Esophagus mucosa (tissue), 1 donor: ENCODE data around the gene BAIAP2L1. TPM values are rescaled to one million over a fixed set of nuclear protein-coding genes. Genes with fewer than 3 reads are reported as not detected.

ENCODE experiments used
- ATAC-seq: fragments of 200-7000 bp; cut with Tn5 transposase; one replicate; pipeline ENCODE4 v1.9.1; 2020
- total RNA-seq: library from RNA; stranded (reverse); gene quantifications from one replicate; pipeline ENCODE4 v1.2.4, GENCODE V29; 2023
- donor health status: DM: yes; HTN: yes; CAD: no.

Gene BAIAP2L1
- total RNA-seq, 1 donor from 2014 or later: 30.6 TPM

DNA sequence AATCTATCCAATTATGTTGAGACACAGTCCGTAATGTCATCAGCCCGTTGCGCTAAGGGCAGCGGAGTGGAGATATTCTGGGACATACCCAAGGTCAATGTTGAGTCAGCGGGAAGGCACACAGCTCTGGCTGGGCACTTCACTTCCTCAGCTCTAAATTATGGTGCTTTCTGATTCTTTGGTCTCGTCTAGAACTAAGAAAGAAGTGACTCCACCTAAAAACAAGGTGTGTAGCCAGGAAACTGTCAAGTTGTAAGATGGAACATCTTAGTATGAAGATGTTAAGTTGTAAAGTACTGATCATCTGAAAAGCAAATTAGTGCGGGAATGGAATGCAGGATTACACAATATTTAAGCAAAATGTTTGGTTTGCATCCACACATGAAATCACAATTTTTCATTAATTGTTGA lies 43.1 kb downstream of the BAIAP2L1 start:
- peak; percentile 55 for ATAC-seq

DNA sequence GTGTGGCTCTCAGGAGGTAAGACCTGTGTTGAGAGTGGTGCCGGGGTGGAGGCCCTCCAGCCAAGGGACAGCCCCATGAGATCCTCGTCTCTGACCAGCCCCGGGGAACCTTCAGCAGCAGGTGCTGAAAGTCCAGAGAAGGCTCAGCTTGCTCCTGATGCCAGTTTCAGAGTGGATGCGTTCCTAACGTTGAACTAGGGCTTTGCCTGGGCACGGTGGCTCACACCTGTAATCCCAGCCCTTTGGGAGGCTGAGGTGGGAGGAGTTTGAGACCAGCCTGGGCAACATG lies 45.7 kb downstream of the BAIAP2L1 start:
- peak; percentile 50 for ATAC-seq

DNA sequence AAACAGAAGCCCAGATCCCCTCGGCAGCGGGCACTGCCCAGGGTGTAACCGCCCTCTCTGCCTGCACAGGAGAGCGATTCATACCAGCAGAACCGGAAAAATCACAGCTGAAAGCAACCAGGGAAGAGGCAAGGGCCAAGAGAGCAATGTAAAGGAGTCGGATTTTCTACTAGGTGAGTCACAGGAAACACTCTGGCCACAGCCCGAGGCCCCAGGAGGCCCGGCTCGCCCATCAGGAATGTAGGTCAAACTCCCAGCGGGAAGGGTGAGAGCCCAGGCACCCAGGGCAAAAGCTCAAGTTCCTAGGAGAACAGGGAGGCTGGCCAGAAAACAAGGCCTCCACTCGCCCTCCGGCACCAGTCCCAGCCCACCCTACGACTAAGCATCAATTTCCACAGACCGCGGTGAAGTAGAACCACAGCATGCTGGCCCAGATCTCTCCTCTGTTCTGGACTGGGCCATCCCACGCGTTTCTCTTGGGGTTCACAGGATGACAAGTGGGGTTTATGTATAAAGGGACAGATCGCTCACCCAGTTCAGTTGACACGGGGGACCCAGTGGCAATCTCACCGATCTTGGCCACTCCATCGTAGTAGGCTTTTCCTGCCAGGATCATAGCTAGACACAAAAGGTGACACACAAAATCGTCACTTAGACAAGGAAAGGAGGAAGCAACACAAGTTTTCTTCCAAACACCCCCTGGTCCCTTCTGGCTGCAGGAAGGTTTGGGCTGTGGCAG lies 46.2 kb downstream of the BAIAP2L1 start:
- ATAC-seq: peak; percentile 90

DNA sequence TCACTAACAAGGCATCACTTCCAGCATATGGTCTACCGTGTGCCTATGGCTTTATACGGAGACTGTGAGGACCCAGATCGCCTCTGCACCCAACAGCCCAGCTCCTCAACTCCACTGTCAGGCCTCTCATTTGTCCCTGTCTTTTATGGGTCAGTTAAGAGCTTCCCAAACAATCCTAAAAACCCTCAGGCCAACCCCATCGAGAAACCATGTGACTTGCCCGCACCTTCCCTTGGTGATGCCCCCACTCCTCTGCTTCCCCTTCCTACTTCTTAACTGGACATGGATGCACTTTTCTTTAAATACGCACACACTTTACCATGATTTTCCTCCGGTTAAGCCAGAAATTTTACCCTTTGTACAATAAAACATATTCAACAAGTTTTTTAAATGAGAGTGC lies 46.8 kb downstream of the BAIAP2L1 start:
- ATAC-seq: no peak

DNA sequence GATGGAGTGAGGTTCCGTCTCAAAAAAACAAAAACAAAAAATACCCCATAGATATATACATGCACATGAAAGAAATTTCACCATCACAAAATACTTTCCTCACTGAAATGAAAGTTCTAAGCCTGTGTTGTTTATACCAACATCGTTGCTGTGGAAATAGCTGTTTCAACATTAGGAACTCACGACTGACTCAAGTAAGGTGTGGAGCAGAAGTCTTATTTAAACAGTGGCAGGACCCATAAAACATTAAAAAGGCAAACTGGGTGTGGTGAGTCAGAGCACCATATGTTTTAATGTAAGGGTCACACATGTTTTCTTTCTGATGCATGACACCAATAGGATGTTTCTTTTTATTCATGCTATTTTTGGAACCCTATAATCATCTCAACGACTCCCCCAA lies 48.3 kb downstream of the BAIAP2L1 start:
- peak; percentile 84 for ATAC-seq

DNA sequence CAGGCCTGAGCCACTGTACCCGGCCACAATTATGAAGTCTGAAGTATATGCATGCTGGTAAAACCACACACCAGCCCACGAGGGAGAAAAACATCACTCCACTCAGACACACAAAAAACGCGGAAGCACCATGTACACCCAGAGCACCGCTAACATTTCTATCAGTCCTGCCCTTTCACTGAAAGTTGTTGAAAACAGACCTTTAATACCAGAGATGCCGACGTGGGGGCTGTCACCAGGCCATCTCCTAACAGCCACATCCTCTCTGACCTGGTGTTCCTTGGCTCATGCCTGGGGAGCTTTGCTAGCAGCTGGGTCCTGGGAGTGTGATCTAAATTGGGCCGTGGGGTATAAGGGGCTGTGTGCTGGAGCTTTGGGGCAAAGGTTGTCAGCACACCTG lies 49.8 kb downstream of the BAIAP2L1 start:
- ATAC-seq: no peak

DNA sequence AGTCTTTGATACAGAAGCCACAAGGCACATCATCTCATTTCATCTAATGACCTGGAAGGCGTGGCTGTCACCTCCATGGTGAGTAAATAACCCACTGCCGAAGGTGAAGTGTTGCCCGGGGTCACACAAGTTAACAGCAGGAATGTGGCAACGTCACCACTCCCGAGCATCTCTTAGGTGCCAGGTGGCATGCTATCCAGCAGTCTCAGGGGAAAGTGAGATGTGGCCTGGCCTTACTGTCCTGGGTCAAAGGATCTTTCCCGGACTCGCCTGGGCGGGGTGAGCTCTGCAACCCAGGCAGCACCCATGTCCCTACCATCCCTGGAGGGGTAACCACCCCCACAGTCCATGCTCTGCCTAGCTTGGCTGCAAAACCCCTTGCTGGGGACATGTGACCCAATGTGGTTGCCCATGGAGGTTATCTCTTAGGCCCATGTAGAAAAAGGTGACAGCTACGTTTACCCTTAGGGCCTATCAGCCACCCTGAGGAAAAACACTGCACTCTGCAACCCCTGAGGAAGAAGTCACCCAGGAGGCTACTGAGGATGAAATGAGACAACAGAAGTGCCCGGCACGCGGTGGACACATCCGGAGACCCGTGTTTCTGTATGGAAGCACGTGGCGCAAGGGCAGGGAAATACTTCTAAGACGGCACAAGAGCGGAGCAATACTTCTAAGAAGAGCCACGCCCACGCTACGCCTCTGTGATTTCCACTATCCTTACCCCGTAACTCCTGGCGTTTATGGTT lies 52.0 kb downstream of the BAIAP2L1 start:
- peak; percentile 40 for ATAC-seq

DNA sequence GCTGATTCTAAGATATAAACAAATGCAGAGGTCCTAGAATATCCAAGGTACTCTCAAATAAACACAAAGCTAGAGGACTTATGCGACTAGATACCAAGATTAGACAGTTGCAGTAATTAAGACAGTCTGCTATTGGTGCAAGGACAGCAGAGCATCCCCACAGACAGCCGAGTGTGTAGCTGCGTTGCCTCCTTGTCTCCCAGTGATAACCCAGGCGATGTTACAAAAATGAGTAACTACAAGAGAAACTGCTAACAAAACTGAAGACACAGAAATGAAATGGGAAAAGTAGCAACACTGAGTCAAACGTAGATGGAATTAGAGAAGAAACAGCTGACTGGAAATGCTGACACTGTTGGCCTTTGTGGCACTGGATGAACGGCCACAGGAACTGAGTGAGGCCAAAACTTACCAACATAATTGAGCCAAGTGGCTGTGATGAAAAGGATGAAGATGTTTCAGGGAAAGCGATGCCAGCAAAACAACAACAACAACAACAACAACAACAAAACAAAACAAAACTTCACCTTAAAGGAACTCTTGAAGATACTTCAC lies 54.3 kb downstream of the BAIAP2L1 start:
- ATAC-seq: no peak

DNA sequence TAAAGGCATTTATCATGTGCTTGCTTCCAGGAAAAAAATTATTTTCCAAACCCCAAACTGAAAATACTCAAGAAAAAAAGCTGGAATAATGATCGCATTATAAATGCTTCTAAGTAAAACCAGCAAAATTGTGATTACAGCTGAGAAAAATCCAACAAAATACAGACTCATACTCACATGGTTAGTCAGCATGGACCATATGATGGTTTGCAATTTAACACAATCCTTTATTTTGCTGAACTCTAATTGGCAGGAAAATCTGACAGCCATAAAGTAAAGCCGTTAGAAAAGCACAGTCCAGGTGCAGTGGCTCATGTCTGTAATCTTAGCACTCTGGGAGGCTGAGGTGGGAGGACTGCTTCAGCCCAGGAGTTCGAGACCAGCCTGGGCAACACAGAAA lies 59.8 kb downstream of the BAIAP2L1 start:
- ATAC-seq: no peak

DNA sequence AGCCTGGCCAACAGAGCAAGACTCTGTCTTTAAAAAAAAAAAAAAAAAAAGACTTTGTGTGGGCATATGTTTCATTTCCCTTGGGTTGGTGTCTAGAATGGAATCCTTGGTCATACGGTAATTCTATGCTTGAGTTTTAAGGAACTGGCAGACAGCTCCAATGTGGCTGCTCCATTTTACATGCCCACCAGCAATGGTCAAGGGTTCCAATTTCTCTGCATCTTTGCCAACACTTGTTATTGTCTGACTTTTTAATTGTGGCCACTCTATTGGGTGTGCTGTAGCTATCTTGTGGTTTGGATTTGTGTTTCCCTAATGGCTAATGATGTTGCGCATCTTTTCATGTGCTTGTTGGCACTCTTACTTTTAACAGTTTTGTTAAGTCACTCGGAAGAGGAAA lies 61.8 kb downstream of the BAIAP2L1 start:
- ATAC-seq: no peak

DNA sequence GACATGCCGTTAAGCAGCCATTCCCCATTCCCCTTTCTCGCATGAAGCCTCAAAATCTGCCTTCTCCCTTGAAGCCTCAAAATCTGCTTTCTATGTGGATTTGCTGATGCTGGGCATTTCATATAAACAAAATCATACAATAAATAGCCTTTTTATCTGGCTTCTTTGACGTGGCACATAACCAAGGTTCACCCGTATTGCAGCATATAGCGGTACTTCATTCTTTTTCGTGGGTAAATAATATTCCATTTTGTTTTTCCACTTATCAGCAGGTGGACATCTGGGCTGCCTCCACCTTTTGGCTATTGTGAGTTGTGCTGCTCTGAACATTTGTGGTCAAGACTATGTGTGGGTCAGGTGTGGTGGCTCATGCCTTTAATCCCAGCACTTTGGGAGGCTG lies 62.4 kb downstream of the BAIAP2L1 start:
- no peak for ATAC-seq

DNA sequence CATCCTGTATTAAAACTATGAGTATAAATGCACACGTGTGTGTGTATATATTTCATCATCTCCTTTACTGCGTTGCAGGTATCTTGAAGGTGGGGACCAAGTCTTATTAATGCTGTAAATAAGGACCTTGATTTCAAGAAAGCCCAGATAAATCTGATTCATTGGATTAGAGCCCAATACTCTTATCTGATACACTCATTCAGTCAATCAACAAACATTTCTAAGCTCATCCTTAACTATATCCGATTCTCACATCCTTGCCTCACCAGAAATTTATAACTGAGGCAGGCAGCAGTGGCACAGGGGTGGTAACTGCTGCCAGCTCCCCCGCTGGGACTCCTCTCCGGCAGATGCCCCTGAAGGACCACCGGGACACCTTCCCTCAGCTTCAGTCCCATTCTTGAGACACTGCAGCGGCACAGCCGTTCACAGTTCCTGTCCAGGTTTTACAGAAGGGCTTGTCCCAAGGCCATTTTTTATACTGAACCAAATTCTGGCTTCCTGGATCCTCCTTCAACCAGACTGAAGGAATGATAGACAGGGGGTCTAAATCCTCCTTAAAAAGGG lies 65.4 kb downstream of the BAIAP2L1 start:
- ATAC-seq: no peak

DNA sequence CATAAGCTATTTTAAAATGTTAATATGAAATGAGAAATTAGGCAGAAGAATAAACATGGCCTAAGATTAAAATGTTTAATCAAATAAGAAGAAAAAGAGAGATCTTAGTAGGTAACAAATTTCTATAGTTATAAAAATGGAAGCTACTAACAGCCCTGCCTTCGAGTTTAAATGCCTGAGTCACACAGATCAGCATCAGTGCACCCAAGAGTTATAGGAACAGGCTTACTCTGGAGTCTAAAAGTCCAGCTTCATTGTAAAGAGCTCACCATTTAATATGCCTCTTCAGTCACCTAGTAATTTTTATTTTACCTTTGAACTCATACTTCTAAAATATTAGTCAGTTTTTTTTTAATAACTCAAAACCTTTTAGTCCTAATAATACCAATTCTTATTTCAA lies 66.8 kb downstream of the BAIAP2L1 start:
- ATAC-seq: no peak

DNA sequence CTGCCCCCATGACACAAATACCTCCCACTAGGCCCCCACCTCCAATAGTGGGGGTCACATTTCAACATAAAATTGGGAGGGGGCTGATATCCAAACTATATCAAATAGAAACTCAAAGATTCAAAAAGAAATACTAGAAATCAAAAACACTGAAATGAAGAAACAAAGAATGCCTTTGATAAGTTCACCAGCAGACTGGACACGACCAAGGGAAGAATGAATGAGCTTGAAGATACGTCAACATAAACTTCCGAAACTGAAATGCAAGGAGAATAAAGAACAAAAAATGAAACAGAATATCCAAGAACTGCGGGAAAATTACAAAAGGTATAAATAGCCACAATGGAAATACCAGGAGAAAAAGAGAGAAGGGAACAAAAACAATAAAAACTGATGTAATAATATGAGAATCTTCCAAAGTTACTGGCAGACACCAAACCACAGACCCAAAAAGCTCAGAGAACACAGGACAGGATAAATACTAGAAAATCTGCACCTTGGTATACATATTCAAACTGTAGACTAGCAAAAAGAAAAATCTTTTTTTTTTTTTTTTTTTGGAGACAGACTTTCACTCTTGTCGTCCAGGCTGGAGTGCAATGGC lies 69.9 kb downstream of the BAIAP2L1 start:
- no peak for ATAC-seq

DNA sequence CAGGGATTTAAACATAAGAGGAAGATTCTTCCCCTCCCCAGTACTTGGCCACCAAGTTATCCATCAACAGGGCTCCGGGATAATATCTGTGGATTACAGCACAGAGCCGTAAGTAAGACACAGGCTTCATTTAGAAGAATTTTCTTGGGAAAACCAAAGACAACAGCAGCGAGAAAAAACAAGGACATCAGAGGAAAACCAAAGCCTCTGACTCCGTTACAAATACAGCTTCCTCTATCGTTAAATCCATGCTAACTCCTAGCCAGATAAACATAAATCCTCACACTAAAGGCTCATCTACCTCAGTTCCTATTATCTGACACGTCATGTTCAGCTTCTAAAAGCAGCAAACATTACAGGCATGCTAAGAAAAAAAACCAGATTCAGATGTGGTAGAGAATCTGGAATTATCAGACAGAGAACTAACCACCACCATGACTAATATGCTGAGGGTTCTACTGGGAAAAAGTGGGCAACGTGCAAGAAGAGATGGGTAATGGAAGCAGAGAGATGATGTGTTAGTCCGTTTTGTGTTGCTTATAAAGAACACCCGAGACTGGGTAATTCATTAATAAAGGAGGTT lies 71.0 kb downstream of the BAIAP2L1 start:
- no peak for ATAC-seq

DNA sequence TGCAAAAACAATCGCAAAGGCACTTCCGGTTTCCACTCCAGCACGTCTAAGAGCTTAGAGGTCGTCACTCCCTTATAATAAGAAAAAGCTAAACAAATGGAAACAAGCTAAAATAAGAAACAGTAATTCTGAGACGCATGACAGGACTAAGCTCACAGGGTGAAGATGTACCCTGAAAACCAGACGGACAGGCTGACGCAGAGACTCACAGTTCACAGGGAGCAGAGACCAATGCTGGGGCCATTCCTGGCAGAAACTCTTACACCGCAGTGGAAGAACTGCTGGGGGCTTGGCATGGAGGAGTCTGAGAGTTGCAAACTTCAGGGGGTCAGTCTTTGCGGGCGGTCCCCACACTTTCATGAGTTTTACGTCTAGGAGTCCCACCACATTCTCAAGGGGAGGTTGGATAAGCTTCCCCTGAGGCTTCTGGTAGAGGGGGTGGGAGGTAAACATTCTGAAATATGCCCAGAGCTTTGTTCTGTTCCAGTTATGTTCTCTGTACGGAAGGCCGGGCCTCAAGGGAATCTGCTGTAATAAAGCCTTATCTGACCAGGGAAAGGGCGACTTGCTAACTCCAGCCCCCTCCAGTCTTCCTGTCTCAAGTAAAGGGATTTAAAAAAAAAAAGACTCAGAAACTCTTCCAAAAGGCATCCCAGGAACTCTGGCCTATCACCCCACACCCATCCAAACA lies 71.6 kb downstream of the BAIAP2L1 start:
- no peak for ATAC-seq

DNA sequence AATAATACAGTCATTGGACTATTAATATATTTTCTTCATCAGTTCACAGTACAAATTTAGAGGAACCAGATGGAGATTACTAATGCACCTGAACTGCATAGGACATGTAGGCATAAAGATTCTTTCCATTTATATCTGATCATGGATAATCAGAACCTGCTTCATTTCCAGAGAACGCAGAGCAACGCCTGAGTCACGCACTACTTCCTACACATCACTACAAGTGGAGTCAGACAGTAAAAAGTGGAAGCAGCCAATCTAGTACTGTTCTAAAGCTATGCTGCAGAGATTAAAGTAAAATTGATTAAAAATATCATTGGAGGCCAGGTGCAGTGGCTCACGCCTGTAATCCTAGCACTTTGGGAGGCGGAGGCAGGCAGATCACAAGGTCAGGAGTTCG lies 76.1 kb downstream of the BAIAP2L1 start:
- ATAC-seq: no peak

DNA sequence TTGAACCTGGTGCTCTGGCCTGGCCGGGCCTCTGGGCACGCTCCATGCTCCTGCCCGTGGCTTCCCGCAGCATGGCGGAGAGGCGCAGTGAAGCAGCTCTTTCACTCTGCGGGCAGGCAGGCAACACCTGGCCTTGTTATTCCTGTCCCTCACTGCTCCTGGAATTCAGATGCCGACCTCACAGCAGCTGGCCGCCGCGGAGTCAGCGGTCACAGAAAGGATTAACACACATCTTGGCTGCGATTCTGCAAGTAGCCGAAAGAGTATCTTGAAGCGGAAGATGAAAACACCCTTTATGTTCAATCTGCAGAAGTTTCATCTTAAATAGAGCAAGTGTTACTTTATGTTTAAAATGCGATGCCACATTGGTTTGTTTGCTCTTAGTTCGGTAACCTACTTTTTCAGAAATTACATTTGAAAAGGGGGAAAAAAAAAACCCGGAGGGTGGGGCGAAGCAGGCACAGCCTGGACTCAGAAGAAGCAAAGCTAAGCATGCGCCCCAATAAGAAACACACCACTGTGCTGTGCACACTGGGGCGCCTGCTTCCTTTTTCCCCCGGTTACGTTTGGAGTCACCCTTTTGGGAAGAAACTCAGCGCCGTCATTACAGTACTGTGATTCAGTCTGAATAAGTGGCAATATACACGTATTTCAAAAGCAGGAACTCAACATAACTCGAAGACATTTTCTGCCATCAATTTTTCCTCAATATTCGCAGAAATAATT lies 77.1 kb downstream of the BAIAP2L1 start:
- ATAC-seq: no peak

DNA sequence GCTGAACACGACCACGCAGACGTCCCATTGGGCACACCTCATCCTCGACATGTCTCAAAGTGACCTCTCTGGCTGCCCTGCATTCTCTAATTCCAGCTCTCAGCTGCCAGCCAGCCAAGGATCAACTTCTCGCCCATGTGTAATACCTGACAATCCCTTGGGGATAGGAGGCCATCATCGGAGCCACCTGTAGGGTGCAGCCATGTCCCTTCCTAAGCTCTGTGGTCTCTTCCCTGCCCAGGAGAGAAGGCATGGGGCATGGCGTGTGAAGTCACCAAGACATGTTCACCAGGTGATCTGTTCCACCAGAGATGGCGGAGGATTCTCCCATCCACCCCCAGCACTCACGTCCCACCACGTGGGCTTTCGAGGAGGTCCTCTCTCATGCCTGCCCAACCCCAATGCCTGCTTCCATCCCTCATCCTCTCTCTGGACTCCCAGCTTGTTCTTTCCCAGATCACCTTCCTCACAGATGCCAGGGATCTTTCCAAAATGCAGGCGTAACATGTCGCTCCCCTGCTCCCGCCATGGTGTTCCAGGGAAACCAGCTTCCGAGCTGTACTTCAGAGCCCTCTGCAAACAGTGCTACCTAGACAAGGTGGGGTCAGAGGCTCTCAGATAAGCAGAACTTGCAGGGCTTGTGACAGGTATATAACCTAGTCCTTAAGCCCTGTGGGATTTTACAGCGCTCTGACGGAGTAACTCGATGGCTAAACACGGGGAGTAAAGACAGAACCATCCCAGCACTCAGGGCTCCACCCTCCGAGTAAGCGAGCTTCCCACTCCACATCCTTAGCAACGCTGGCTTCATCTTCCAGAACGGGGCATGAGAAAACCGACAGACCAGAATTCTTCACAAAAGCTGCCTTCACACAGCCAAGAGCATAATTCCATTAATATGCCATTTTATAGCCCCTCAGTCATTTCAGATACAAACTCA lies 78.3 kb downstream of the BAIAP2L1 start:
- ATAC-seq: peak; percentile 32

DNA sequence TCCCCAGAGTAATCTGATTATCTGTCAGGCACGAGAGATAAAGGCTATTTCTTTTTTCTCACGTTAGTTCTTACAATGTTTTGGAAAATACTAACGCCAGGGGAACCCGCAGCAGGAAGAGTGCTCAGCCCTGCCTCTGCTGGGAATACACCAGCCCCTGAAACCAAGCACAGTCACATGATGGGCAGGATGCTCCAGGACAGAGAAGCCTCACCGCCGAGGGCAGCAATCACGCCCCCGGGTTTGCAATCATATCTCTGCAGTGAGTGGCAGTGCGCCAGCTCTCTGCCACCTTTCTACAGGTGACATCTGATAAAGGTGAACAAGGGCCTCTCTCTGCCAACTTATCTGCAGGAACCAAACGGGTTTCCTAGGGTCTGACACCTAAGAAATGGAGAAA lies 79.6 kb downstream of the BAIAP2L1 start:
- no peak for ATAC-seq

DNA sequence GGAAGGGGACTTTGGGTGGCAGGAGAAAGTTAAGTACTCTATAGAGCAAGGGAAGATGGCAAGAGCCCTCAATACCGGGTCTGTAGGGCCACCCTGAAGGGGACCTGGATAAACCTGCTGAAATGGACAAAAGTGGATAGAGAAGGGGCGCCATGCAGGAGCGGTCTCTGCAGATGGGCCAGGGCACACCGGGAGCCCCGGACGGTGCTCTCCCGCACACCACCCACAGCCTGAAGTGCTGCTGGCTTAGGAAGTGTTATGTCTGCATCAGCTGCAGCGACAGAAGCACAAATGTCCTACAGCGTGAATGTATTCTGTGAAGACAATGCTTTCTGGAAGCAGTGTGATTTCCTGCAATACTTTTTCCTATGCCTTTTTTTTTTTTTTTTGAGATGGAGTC lies 81.7 kb downstream of the BAIAP2L1 start:
- ATAC-seq: no peak
